ENCODE measurements around the gene USP13. TPM values are rescaled to one million over a fixed set of nuclear protein-coding genes. Genes with fewer than 3 reads are reported as not detected.

USP13 gene
- polyA plus RNA-seq, 2 donors: 0.81 to 1.1 TPM

DNA sequence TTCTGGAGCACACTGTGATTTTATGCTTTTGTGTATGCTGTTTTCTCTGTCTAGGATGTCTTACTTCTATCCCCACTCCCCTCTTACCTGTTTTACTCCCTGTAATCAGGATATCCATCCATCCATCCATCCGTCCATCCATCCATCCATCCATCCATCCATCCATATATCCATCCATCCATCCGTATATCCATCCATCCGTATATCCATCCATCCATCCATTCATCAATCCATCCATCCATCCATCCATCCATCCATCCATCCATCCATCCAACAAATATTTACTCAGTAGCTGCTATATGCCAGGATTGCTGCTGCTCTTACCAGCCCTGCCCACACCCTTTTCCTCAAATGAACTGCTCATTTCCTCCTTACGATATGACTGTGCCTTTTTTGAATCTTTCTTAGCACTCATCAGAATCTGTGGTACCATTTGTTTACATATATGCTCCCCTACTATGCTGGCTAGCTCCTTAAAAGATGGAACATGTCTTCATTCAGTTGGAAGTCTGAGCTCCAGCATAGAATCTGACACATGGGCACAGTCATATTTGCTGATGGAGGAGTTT lies 35.2 kb downstream of the USP13 start:
- WGBS, 2 donors: 76 to 83% methylated on average over 4 of the region's 4 CpGs
- Histone ChIP-seq H3K4me1 (ENCODE audit: control insufficient read depth in 2 of 2, insufficient read depth in 2 of 2, low read length in 1 of 2) (no peaks in the 10 kb centered on the region), H3K27me3 (ENCODE audit: control insufficient read depth in 1 of 2, insufficient read depth in 2 of 2, low read length in 2 of 2) (no peaks in the 10 kb centered on the region), H3K36me3 (ENCODE audit: control insufficient read depth in 2 of 2, insufficient read depth in 2 of 2, low read length in 1 of 2) (no peaks in the 10 kb centered on the region), H3K27ac (ENCODE audit: low read depth in 2 of 2, low read length in 1 of 2) (no peak overlapping the region), H3K4me3 (ENCODE audit: low read depth in 1 of 2, low read length in 2 of 2) (no peak overlapping the region), H3K9me3 (ENCODE audit: control insufficient read depth in 2 of 2, insufficient read depth in 1 of 2, low read depth in 1 of 2, low read length in 1 of 2) (no peaks in the 10 kb centered on the region)

- H3K9me3 ChIP-seq (ENCODE audit: control insufficient read depth in 2 of 2, insufficient read depth in 1 of 2, low read depth in 1 of 2, low read length in 1 of 2): no peaks in the 10 kb centered on the region
- no peaks in the 10 kb centered on the region for H3K36me3 ChIP-seq (ENCODE audit: control insufficient read depth in 2 of 2, insufficient read depth in 2 of 2, low read length in 1 of 2)
- H3K27ac ChIP-seq (ENCODE audit: low read depth in 2 of 2, low read length in 1 of 2): no peak overlapping the region
- H3K4me3 ChIP-seq (ENCODE audit: low read depth in 1 of 2, low read length in 2 of 2): no peak overlapping the region
- no peaks in the 10 kb centered on the region for H3K27me3 ChIP-seq (ENCODE audit: control insufficient read depth in 1 of 2, insufficient read depth in 2 of 2, low read length in 2 of 2)
- H3K4me1 ChIP-seq (ENCODE audit: control insufficient read depth in 2 of 2, insufficient read depth in 2 of 2, low read length in 1 of 2): no peaks in the 10 kb centered on the region
- WGBS, 2 donors: 92 to 94% methylated on average over 4 of the region's 4 CpGs
These were observed 36.0 kb downstream of the USP13 start for GRCh38 chr3:179688850-179689249.

- 89 to 94% methylated on average over 6 of the region's 6 CpGs for WGBS, 2 donors
- no peaks in the 10 kb centered on the region for H3K4me1 ChIP-seq (ENCODE audit: control insufficient read depth in 2 of 2, insufficient read depth in 2 of 2, low read length in 1 of 2)
- H3K4me3 ChIP-seq (ENCODE audit: low read depth in 1 of 2, low read length in 2 of 2): no peak overlapping the region
- no peaks in the 10 kb centered on the region for H3K27me3 ChIP-seq (ENCODE audit: control insufficient read depth in 1 of 2, insufficient read depth in 2 of 2, low read length in 2 of 2)
- no peak overlapping the region for H3K27ac ChIP-seq (ENCODE audit: low read depth in 2 of 2, low read length in 1 of 2)
- no peaks in the 10 kb centered on the region for H3K36me3 ChIP-seq (ENCODE audit: control insufficient read depth in 2 of 2, insufficient read depth in 2 of 2, low read length in 1 of 2)
- no peaks in the 10 kb centered on the region for H3K9me3 ChIP-seq (ENCODE audit: control insufficient read depth in 2 of 2, insufficient read depth in 1 of 2, low read depth in 1 of 2, low read length in 1 of 2)
These were observed 41.9 kb downstream of the USP13 start for GRCh38 chr3:179694731-179695130.

GRCh38 chr3:179695672-179696313 lies 43.0 kb downstream of the USP13 start:
- WGBS, 2 donors: 81 to 82% methylated on average over 4 of the region's 4 CpGs
- H3K4me3 ChIP-seq (ENCODE audit: low read depth in 1 of 2, low read length in 2 of 2): no peak overlapping the region
- no peaks in the 10 kb centered on the region for H3K36me3 ChIP-seq (ENCODE audit: control insufficient read depth in 2 of 2, insufficient read depth in 2 of 2, low read length in 1 of 2)

GRCh38 chr3:179697736-179698332 lies 45.0 kb downstream of the USP13 start:
- Histone ChIP-seq H3K4me3 (ENCODE audit: low read depth in 1 of 2, low read length in 2 of 2) (no peak overlapping the region), H3K36me3 (ENCODE audit: control insufficient read depth in 2 of 2, insufficient read depth in 2 of 2, low read length in 1 of 2) (no peaks in the 10 kb centered on the region), H3K4me1 (ENCODE audit: control insufficient read depth in 2 of 2, insufficient read depth in 2 of 2, low read length in 1 of 2) (no peaks in the 10 kb centered on the region), H3K27me3 (ENCODE audit: control insufficient read depth in 1 of 2, insufficient read depth in 2 of 2, low read length in 2 of 2) (no peaks in the 10 kb centered on the region), H3K9me3 (ENCODE audit: control insufficient read depth in 2 of 2, insufficient read depth in 1 of 2, low read depth in 1 of 2, low read length in 1 of 2) (no peaks in the 10 kb centered on the region), H3K27ac (ENCODE audit: low read depth in 2 of 2, low read length in 1 of 2) (no peak overlapping the region)
- 87 to 92% methylated on average over 2 of the region's 2 CpGs for WGBS, 2 donors

More at GRCh38 chr3:179695672-179696313, 43.0 kb downstream of the USP13 start:
- H3K4me1 ChIP-seq (ENCODE audit: control insufficient read depth in 2 of 2, insufficient read depth in 2 of 2, low read length in 1 of 2): no peaks in the 10 kb centered on the region
- no peaks in the 10 kb centered on the region for H3K27me3 ChIP-seq (ENCODE audit: control insufficient read depth in 1 of 2, insufficient read depth in 2 of 2, low read length in 2 of 2)
- no peaks in the 10 kb centered on the region for H3K9me3 ChIP-seq (ENCODE audit: control insufficient read depth in 2 of 2, insufficient read depth in 1 of 2, low read depth in 1 of 2, low read length in 1 of 2)
- H3K27ac ChIP-seq (ENCODE audit: low read depth in 2 of 2, low read length in 1 of 2): no peak overlapping the region

DNA sequence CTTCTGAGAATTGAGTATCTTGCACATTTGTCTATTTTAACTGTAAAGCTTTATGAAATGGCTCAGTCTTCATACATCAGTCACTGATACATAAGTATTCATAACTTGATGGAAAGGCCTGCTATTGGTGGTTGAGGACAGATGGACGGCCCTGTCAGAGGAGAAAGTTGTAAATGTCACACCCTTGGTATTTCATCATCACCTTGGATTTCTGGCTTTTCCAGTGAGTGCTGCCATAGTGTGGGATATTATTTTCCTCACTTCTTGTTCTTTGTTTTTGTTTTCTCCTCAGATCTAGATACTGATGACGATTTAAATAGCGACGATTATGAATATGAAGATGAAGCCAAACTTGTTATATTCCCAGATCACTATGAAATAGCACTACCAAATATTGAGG lies 47.9 kb downstream of the USP13 start:
- Histone ChIP-seq H3K4me1 (ENCODE audit: control insufficient read depth in 2 of 2, insufficient read depth in 2 of 2, low read length in 1 of 2) (no peaks in the 10 kb centered on the region), H3K9me3 (ENCODE audit: control insufficient read depth in 2 of 2, insufficient read depth in 1 of 2, low read depth in 1 of 2, low read length in 1 of 2) (no peaks in the 10 kb centered on the region), H3K4me3 (ENCODE audit: low read depth in 1 of 2, low read length in 2 of 2) (no peak overlapping the region), H3K27ac (ENCODE audit: low read depth in 2 of 2, low read length in 1 of 2) (no peak overlapping the region), H3K27me3 (ENCODE audit: control insufficient read depth in 1 of 2, insufficient read depth in 2 of 2, low read length in 2 of 2) (no peaks in the 10 kb centered on the region), H3K36me3 (ENCODE audit: control insufficient read depth in 2 of 2, insufficient read depth in 2 of 2, low read length in 1 of 2) (no peaks in the 10 kb centered on the region)
- WGBS, 2 donors: 94 to 95% methylated on average over 4 of the region's 4 CpGs

GRCh38 chr3:179701176-179701827 lies 48.5 kb downstream of the USP13 start:
- Histone ChIP-seq H3K4me1 (ENCODE audit: control insufficient read depth in 2 of 2, insufficient read depth in 2 of 2, low read length in 1 of 2) (no peaks in the 10 kb centered on the region), H3K27ac (ENCODE audit: low read depth in 2 of 2, low read length in 1 of 2) (no peak overlapping the region), H3K9me3 (ENCODE audit: control insufficient read depth in 2 of 2, insufficient read depth in 1 of 2, low read depth in 1 of 2, low read length in 1 of 2) (no peaks in the 10 kb centered on the region), H3K27me3 (ENCODE audit: control insufficient read depth in 1 of 2, insufficient read depth in 2 of 2, low read length in 2 of 2) (no peaks in the 10 kb centered on the region), H3K36me3 (ENCODE audit: control insufficient read depth in 2 of 2, insufficient read depth in 2 of 2, low read length in 1 of 2) (no peaks in the 10 kb centered on the region), H3K4me3 (ENCODE audit: low read depth in 1 of 2, low read length in 2 of 2) (no peak overlapping the region)
- WGBS, 2 donors: 88 to 93% methylated on average over 12 of the region's 12 CpGs

DNA sequence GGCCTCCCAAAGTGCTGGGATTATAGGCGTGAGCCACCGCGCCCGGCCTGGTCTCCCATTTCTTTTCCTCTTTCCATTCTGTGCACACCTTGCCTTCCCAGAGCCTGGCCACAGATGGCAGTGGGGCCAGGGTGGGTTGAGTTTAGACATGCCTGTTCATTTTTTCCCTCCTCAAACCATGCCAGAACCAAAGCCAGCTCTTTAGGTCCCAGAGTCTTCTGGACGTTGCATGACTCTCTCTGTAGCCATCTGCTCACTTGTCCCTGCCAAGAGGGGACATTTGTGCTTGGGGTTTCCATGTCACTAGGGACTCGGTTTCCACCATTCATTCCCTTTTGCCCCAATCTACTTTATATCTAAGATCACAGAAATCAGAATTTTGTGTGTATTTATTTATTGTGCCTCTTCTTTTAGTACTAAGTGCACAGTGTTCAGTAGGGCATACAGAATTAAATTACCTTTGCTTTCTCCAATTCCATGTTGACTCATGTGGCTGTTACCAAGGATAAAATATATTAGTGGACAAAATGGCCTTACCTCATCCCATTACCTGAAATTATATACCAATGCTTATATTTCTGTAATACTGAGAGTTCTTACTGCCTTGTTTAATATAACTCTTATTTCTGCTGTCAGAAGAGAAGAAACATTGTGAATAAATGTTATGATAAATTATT lies 49.6 kb downstream of the USP13 start:
- Histone ChIP-seq H3K4me1 (ENCODE audit: control insufficient read depth in 2 of 2, insufficient read depth in 2 of 2, low read length in 1 of 2) (no peaks in the 10 kb centered on the region), H3K36me3 (ENCODE audit: control insufficient read depth in 2 of 2, insufficient read depth in 2 of 2, low read length in 1 of 2) (peaks cover 0 to 3% of the 10 kb centered on the region in 2 donors), H3K9me3 (ENCODE audit: control insufficient read depth in 2 of 2, insufficient read depth in 1 of 2, low read depth in 1 of 2, low read length in 1 of 2) (no peaks in the 10 kb centered on the region), H3K27ac (ENCODE audit: low read depth in 2 of 2, low read length in 1 of 2) (no peak overlapping the region), H3K27me3 (ENCODE audit: control insufficient read depth in 1 of 2, insufficient read depth in 2 of 2, low read length in 2 of 2) (no peaks in the 10 kb centered on the region), H3K4me3 (ENCODE audit: low read depth in 1 of 2, low read length in 2 of 2) (no peak overlapping the region)
- WGBS, 2 donors: 91 to 95% methylated on average over 6 of the region's 6 CpGs

- WGBS, 2 donors: 76 to 94% methylated on average over 3 of the region's 3 CpGs
- no peak overlapping the region for H3K4me3 ChIP-seq (ENCODE audit: low read depth in 1 of 2, low read length in 2 of 2)
- peaks cover 0 to 3% of the 10 kb centered on the region in 2 donors for H3K36me3 ChIP-seq (ENCODE audit: control insufficient read depth in 2 of 2, insufficient read depth in 2 of 2, low read length in 1 of 2)
- no peak overlapping the region for H3K27ac ChIP-seq (ENCODE audit: low read depth in 2 of 2, low read length in 1 of 2)
- no peaks in the 10 kb centered on the region for H3K9me3 ChIP-seq (ENCODE audit: control insufficient read depth in 2 of 2, insufficient read depth in 1 of 2, low read depth in 1 of 2, low read length in 1 of 2)
- H3K27me3 ChIP-seq (ENCODE audit: control insufficient read depth in 1 of 2, insufficient read depth in 2 of 2, low read length in 2 of 2): no peaks in the 10 kb centered on the region
- H3K4me1 ChIP-seq (ENCODE audit: control insufficient read depth in 2 of 2, insufficient read depth in 2 of 2, low read length in 1 of 2): no peaks in the 10 kb centered on the region
These were observed 51.0 kb downstream of the USP13 start for GRCh38 chr3:179703816-179704215.

Measured in esophagus (tissue), 2 donors.